NT2/D1 (cell line): Measurements from ENCODE around the gene IQUB.

ENCODE experiments used
- YY1 ChIP-seq: IDR thresholded peaks from 2 replicates; pipeline ENCODE4 v1.6.1; 2011; ENCODE audit not compliant: insufficient read length, insufficient read depth
- ZNF274 ChIP-seq: IDR thresholded peaks from 2 replicates; pipeline ENCODE4 v1.6.1; 2011; ENCODE audit warnings: mild to moderate bottlenecking, low read depth, low read length

GRCh38 chr7:123424463-123424862 is 109.9 kb downstream of the IQUB start:
- TF ChIP-seq YY1 (no peak), ZNF274 (no peak)
